GM19328 (cell line): ENCODE data around the gene ZCCHC14.
"Not testable (repeated sequence)": the region's sequence is repeated elsewhere in the genome, so short reads cannot be mapped to it uniquely, and the experiment has no call there.

Experiments
- ATAC-seq: cut with Tn5 transposase; IDR thresholded peaks from one replicate; pipeline ENCODE4 v1.9.1; 2021; ENCODE audit warnings: mild to moderate bottlenecking, moderate library complexity; ENCODE audit not compliant: unreplicated experiment

The ZCCHC14 gene

DNA sequence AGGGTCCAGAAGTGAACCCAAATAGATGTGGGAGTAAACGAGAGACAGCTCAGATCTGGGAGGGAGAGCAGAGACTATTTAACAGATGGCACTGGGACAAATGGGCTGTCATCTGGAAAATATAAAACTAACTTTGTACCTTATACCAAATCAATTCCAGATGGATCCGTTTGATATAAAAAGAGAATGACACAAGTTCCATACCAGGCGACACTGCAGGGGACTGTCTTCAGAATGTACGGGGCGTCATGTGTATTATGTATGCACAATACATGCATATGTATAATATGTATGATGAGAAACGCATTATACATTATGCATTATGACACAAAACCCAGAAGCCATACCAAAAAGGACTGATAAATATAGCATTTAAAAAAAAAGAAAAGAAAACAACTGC is 10.2 kb downstream of the ZCCHC14 start:
- not testable (repeated sequence) for ATAC-seq

DNA sequence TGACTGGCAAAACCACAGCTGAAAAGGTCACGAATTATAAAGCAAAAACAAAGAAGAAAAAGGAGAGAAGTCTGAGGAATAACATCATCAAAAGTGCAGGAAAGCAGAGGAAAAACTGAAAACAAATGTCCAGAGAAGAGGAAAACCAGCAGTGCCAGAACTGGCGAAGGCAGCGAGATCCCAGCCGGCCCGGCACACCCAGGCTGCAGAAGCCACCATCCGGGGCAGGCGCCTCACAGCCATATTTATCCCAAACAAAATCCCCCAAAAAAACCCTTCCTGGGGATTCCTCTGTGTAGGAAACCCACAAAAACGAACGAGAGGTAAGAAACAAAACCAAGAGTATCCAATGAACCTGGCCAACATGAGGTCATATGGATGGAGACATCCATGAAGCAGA is 10.6 kb downstream of the ZCCHC14 start:
- no peak for ATAC-seq

DNA sequence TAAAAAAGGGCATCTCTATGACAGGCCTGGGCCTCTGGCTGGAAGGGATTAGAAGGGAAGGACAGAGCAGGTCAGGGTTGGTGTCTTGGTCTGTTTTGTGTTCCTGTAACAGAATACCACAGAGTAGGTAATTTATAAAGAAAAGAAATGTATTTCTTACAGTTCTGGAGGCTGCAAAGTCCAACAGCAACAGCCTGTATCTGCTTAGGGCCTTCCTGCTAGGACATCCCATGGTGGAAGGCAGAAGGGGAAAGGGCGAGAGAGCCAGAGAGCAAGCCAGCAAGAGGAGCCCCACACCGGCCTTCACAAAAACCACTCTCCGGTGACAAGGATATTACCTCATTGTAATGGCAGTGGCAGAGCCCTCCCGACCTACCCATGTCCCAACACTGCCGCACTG is 11.1 kb downstream of the ZCCHC14 start:
- ATAC-seq = not testable (repeated sequence)

DNA sequence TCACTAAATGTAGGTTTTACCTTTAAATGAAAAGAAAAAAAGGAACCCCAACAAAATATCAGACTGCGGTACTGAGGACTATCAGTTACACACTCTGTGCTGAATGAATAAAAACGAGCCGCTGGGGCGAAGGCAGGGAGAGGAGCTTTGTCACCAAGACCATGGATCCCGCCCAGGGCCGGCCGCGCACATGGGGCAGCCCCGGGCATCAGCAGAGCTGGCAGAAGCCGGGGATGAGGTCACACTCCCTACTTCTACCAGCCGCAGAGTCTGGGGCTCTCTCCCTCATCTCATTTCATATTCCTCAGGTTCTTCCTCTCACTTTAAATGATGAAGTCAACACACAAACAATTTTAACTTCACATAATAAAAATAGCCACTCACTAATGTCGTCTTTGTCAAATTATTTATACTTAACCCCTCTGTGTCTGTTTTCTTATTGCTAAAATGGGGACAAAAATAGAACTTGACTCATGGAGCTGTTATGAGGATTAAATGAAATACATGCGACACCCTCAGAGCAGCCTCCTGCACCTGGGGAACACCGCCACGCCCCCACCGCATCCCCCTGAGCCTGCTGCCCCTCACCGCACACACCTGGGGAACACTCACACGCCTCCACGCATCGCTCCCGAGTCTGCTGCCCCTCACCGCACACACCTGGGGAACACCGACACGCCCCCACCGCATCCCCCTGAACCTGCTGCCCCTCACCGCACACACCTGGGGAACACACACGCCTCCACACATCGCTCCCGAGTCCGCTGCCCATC is 15.4 kb downstream of the ZCCHC14 start:
- not testable (repeated sequence) for ATAC-seq

DNA sequence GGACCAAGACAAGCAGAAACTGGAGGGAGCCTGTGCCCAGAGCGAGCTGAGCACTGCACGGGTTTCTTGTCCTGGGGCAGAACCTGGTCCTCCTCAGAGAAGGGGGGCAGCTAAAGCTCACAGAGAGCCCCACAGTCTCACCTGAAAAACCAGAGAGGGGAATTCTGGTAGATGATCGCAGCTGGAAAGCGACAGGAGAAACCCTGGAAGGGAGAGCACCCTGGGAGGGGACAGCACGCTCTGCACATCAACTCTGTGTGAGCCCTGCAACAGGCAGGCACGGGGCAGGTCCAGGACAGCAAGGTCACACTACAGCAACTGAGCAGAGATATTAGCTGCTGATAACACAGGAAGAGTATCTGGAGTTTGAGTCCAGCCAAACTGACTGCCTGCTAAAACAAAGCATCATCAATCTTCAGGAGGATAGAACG is 18.2 kb downstream of the ZCCHC14 start:
- no peak for ATAC-seq

DNA sequence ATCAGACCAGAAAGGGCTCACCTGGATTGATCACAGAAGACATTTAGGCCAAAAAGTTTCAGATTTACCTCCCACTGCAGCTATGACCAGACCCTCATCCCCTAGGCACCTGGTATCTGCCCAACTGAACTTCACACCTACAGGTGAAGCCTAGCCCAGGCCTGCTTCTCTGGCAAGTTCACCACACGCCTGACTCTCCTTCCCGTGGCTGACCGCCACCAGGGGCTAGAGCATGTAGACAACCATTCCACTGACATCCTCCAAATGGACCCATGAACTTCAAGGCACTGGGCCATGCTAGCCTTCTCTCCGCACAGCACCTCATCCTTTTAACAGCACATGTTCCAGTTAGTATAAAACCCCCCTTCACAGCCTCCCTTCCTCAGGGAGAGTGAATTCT is 18.8 kb downstream of the ZCCHC14 start:
- ATAC-seq = no peak

DNA sequence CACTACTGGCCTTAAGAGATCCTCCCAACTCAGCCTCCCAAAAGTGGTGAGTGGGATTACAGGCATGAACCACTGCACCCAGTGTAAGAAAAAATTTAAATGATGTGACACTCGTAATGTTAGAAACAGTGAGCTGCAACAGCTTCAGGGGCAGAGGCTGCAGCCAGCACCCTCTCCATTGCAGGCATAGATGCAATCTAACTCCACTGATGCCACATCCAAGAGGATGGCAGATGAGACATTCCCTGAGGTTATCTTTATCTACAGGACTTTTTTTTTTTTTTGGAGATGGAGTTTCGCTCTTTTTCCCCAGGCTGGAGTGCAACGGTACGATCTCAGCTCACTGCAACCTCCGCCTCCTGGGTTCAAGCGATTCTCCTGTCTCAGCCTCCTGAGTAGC is 19.9 kb downstream of the ZCCHC14 start:
- ATAC-seq = no peak

DNA sequence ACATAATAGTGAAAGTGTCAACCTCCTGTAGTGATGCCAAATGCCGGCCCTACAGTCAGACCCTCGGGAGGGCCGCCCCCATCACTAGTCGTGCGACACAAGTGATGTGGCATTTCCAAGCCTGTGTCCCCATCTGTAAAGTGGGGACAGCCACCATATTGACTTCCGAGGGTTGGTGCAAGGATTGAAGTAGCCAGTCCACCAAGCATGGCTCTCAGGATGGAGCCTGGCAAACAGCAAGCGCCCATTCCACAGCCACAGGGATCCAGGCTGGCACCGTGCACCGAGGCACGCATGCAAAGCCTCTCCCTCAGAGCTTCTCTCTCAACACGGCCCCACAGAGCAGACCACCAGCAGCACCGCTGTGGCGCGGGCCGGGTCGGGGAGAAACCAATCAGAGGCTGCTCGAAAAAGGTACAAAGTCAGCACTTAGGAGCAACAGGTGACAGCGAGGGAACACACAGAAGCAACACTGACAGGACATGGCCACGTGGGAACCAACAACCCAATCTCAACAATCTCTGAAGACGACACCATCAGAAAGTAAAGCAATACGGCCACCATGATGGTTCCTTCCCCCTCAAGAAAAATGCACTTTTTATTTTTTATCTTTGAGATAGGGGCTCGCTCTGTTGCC is 20.6 kb downstream of the ZCCHC14 start:
- ATAC-seq = no peak

DNA sequence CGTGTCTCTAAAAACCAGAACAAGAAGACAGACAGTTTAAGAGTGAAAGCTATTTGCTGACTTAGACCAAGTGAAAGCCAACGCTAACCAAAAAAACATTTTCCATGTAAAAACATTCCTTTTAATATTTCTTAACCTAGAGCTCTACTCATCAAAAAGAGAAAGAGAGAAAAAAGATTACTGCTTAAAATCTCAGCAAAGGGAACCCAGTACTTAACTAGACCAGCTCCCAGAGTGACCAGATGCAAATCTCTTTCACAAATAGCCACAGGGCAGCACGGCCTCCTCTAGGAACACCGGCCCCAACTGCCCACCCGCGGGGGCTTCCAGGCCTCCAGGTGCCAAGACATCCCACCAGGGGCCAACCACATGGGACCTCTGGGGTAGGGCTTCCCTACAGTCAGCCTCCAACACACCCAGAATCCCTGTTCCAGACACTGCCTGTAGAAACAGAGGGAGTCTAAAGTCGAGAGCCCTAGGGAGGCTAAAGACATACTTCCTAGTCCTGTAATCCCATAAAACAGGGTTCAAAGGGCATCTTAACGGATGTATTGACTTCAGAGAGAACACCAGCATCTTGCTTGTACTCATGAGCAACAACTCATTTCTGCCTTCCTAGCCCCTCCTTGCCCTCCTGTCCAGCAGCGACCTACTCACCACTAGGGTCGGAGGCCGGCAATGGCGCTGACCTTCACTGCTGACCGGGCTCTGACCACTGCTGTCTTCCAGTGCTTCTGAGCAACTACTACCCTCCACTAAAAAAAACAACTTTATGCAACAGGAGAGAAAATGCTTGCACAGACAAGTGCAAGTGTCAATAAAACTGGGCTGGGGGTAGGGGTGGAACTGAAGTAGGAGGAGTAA is 21.3 kb downstream of the ZCCHC14 start:
- ATAC-seq = no peak

DNA sequence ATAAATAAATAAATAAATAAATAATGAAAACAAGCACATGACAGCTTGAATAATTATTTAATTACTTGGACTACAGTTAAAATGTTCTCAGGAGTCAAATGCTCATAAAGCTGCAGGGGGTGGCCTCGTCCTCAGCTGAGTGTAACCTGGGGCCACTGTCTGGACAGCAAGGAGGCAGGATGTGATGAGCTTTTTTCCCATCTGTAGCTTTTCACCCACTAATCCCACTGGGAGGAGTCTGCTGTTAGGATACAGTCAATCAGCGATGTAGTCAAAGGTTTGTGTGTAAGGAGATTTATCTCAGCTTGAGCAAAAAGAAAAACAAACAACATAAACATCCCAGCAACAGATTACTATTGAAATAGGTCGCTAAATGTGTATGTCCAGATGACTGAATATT is 22.5 kb downstream of the ZCCHC14 start:
- ATAC-seq = no peak

DNA sequence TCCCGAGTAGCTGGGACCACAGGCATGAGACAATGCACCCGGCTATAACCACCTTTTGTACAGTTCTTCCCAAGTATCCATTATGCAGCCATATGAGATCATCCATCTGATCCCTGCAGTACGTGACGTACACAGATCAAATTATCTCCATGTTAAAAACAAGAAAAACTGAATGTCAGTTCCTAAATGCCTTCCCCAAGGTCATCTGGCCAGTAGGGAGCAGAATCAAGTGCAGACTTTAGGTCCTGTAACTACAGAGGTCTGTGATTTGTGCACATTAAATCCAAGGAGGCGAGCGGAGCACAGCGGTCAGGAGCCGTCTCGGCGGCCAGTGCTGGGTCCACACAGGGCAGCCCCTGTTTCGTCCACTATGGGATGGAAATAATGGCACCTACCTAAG is 23.7 kb downstream of the ZCCHC14 start:
- ATAC-seq = no peak

DNA sequence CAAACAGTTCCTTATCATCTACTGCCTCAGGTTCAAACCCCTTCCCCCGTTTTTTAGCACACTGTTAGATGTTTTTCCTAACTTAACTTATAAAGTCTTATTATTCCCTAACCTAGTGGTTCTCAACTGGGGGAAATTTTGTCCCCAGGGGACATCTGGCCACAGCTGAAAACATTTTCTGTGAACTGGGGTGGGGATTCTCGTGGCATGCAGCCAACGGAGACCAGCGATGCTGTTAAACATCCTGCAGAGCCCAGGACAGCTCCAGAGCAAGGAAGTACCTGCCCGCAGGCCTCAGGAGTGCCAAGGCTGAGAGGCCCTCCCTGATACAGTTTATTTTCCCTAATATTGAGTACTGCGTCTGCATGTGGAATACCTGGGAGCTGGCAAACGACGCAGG is 24.3 kb downstream of the ZCCHC14 start:
- no peak for ATAC-seq

DNA sequence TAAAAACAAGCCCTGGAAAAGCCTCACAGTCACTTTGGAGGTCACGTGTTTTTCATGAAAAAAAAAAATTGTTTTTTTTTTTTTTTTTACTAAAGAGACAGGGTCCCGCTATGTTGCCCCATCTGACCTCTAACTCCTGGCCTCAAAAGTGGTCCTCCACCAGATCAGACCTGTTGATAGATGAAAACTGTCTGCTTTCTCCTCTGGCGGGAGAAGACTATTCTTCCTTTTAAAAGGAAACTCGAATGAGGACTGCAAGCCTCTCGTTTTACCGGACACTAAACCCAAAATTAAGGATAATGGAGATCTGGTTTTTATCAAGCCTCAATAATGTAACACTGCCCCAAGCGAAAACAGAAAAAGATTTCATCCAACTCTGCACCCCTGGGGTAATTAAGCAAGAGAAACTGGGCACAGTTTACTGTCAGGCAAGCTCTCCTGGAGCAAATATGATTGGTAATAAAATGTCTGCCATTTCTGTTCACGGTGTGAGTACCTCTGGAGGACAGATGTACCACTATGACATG is 25.8 kb downstream of the ZCCHC14 start:
- ATAC-seq = no peak

DNA sequence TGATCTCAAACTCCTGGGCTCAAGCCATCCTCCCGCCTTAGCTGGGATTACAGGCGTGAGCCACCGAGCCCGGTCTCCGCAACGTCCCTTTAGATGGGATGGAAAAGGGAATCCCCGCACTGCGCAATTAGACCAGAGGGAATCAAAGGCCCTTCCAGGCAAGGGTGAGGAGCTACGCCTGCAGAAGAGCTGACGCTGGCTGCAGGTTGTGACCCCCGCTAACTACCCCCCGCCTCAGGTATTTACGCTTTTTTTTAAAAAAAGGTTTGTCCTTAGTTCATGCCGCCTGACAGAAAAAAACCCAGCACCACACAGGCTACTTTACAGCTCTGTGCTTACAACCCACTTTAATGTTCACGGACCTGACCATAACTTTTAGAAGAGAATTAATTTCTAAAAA is 26.9 kb downstream of the ZCCHC14 start:
- no peak for ATAC-seq

DNA sequence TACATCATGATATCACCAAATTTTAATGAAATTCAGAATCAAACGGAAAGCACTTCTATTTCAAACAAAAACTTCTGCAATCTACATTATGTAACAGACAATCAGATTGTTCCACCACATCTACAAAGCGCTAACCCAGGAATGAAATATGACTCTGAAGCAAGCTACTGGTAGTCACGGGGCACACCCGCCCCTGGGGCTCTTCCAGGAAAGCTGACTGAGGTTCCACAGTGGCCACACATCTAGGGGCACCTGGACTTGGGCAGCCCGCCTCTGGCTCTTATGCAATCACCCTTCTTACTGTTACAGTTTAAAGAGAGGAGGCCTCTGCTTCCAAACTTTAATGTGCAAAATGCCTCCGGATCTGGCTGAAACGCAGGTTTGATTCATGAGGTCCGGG is 27.5 kb downstream of the ZCCHC14 start:
- no peak for ATAC-seq

DNA sequence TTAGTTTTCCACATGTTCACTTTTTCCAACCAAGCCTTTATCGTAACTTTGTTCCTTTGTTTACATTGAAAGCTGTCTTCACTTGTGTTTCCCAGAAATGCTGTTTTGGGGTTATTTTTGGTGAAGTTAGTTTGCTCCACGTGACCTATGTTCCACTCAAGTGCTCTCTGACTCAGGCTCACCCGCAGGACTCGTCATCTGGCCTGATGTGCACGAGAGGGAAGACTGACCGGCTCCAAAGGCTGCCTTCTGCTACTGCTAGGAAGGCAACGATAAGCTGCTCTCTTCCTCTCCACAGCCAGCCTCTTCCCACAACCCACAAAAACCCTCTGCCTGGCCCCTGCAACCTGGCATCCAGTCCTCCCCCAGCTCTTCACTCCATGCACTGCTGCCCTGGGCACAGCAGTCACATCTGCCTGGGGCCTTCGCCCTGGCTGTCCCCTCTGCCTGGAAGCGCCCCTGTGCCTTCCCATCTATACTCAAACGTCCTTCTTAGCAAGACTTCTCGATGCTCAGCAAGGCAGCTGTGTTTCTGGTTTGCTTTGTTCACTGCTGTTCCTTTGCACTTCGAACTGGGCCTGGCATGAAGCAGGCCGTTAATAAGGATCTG is 28.0 kb downstream of the ZCCHC14 start:
- no peak for ATAC-seq

DNA sequence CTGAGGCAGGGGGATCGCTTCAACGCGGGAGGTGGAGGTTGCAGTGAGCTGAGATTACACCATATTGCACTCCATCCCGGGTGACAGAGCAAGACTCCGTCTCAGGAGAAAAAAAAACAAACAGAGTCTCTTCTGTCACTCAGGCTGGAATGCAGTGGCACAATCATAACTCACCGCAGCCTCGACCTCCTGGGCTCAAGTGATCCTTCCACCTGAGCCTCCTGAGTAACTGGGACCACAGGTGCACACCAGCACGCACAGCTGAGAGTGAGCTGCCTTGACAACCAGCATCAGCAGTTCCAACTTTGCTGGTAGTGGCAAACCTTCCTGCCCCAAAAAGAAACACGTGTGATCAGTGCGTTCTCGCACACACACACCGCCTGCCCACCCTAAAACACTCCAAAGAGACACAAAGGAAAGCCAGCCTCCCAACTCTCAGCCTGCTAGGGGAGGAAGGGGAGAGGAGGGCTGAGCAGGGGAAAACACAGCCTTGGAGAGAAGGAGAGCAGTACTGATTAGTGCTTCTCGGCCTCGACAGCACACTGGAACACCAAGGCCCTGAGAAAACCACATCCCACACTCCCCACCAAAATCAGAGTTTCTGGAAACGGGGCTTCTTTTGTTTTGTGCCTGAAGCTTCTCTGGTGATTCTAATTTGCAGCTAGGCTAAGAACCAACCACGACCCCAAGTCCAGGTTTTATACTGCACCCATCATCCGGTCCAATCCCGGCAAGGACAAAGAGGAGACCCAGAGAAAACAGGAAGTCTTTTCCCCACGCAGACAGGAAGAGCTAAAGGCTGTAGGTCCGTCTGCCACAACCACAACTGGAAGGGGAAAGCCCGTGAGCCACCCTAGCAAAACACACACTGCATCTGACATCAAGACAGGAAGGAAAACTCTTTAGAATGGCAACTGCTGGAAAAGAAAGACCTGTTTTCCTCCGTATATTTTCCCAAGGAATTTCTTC is 28.8 kb downstream of the ZCCHC14 start:
- ATAC-seq = no peak

DNA sequence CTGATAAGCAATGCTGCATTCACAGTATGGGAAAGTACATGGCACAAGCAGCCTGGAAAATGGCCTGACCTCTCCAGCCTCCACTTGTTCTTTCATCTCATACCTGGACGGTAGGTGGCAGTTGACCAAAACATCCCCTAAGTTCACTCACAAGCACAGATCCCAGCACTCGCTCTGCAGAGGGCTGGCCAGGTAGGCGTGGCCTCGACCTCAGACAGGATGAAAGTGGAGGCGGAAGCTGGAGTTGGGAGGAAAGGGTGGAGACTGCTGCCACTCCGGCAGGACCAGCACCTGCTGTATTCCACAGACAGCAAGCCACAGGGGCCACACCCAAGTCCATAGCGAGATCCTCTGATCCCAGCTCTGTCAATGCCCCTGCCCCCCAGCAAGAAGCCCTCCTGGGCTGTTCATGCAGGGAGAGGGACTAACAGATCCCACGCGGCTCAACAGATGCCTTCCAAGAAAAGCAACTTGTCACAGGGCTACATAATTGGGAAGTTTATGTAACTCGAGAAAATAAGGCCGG is 31.3 kb downstream of the ZCCHC14 start:
- no peak for ATAC-seq

DNA sequence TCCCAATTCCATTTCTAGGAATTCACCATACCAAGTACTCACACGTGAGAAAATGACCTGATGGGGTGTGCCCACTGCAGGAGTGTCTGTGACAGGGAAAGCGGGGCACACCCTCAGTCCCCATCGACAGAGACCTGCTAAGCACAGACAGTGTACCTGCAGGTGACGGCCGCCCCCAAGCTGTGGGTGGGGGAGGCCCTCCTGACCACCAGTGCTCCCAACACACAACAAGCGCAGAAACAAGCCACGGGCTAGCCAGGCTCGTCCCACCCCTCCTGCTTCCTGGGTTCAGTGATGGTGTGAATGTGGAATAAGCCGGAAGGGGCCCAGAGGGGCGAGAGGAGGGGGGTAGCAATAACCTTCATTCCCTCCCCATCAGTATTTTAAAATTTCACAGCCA is 31.9 kb downstream of the ZCCHC14 start:
- ATAC-seq = no peak

DNA sequence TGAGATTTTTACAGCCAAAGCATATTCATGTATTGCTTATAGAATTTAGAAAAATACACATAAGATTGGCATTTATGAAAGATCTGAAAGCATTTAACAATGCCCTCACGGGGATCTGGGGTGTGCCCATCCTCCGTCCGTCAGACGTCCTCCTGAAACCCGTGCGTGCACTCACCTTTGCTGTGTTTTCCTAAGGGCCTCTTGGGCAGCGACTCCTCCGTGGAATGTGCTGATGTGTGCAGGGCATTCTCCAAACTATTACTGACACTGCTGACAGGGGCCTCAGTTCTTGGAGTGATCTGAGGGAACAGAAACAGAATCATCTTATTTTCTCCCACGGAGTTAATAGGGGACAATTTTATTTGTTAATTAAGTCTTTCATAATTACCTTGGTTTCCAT is 33.0 kb downstream of the ZCCHC14 start:
- no peak for ATAC-seq
